Natural killer cell (primary cell): ENCODE data around the gene GRB7. TPM values are rescaled to one million over a fixed set of nuclear protein-coding genes. Genes with fewer than 3 reads are reported as not detected.

Source experiments
- ATAC-seq, 3 donors: fragments of 150-1000 bp in 2 of 3; fragments of 200-7000 bp in 1 of 3; cut with Tn5 transposase; 1 replicate in 1 of 3; 2 replicates in 2 of 3; pipeline ENCODE4 v1.10.0; 2021; ENCODE audit warnings: mild to moderate bottlenecking in 2 of 3, moderate library complexity in 2 of 3
- DNase-seq, 2 donors: peaks; one replicate each; pipeline versions ENCODE4 v3.0.0 to v3.0.0-alpha.2; 2013 to 2021; ENCODE audit warnings: mixed read lengths in 1 of 2
- H3K27ac ChIP-seq: one replicate; pipeline ENCODE4 v1.5.1; 2013; ENCODE audit warnings: mild to moderate bottlenecking, low read length
- H3K27me3 ChIP-seq: one replicate; pipeline ENCODE4 v1.6.1; 2013; ENCODE audit warnings: low read length; ENCODE audit not compliant: control insufficient read depth, insufficient read depth
- H3K36me3 ChIP-seq: one replicate; pipeline ENCODE4 v1.6.1; 2013; ENCODE audit warnings: low read length; ENCODE audit not compliant: control insufficient read depth, insufficient read depth
- H3K4me1 ChIP-seq: one replicate; pipeline ENCODE4 v1.6.1; 2013; ENCODE audit warnings: low read length; ENCODE audit not compliant: control insufficient read depth, insufficient read depth
- H3K4me3 ChIP-seq: one replicate; pipeline ENCODE4 v1.5.1; 2013; ENCODE audit warnings: low read length
- H3K9me3 ChIP-seq: one replicate; pipeline ENCODE4 v1.6.1; 2013; ENCODE audit warnings: low read length; ENCODE audit not compliant: control insufficient read depth, insufficient read depth
- H3K27ac Mint-ChIP-seq, 2 donors: one replicate each; pipeline ENCODE4 v1.8.0; 2022; ENCODE audit warnings: mild to moderate bottlenecking in 2 of 2, mixed read lengths in 2 of 2, moderate library complexity in 1 of 2
- H3K27me3 Mint-ChIP-seq, 2 donors: one replicate each; pipeline ENCODE4 v1.8.0; 2022; ENCODE audit warnings: low read depth in 2 of 2, mixed read lengths in 2 of 2
- H3K36me3 Mint-ChIP-seq: one replicate; pipeline ENCODE4 v1.8.0; 2022; ENCODE audit warnings: mixed read lengths
- H3K4me1 Mint-ChIP-seq, 2 donors: one replicate each; pipeline ENCODE4 v1.8.0; 2022; ENCODE audit warnings: mixed read lengths in 2 of 2
- H3K4me3 Mint-ChIP-seq: one replicate; pipeline ENCODE4 v1.8.0; 2022; ENCODE audit warnings: mild to moderate bottlenecking, moderate library complexity, mixed read lengths
- H3K9me3 Mint-ChIP-seq, 2 donors: one replicate each; pipeline ENCODE4 v1.8.0; 2022; ENCODE audit warnings: mixed read lengths in 2 of 2
- CTCF ChIP-seq: fragments of 200-600 bp; IDR thresholded peaks from one replicate; pipeline ENCODE4 v1.8.0; 2022; ENCODE audit warnings: antibody characterized with exemption
- WGBS: methylation state at CpG from one replicate; pipeline ENCODE4 v1.1.7; 2013; ENCODE audit warnings: missing lambda C conversion rate; ENCODE audit not compliant: insufficient coverage; 5-methylcytosine and 5-hydroxymethylcytosine counted together
- intact Hi-C: fragments of 100-400 bp; cut with micrococcal nuclease; formaldehyde crosslinking; loops from one replicate; pipeline ENCODE4 v1.14.2; 2022
- total RNA-seq, 4 donors: library from RNA; stranded (reverse); fragments of 120-200 nt in 1 of 4; gene quantifications; one replicate each; pipeline versions ENCODE4 v1.2.3 to v1.2.4, GENCODE V29; 2013 to 2022

The GRB7 gene
- total RNA-seq, 3 donors from 2014 or later (not counting 1 experiment from before 2014, with no cell fraction given), result 0.27 TPM; not detected in 2

GRCh38 chr17:39793301-39793872 is 55.6 kb downstream of the GRB7 start:
- peak overlapping the region; percentile 43 for H3K27ac ChIP-seq
- 54% methylated on average over 2 of the region's 3 CpGs for WGBS
- H3K4me3 ChIP-seq, result no peak overlapping the region
- peaks cover 10% of the 10 kb centered on the region for H3K4me1 ChIP-seq
- Mint-ChIP-seq H3K4me1 (peaks cover 35 to 59% of the 10 kb centered on the region in 2 donors), H3K27me3 (no peaks in the 10 kb centered on the region), H3K36me3 (peaks cover 7% of the 10 kb centered on the region), H3K9me3 (no peaks in the 10 kb centered on the region), H3K27ac (peak overlapping the region; percentile 64 to 69), H3K4me3 (peak overlapping the region; percentile 4)
- no peak for ATAC-seq
- no peak for DNase-seq
- no peaks in the 10 kb centered on the region for H3K9me3 ChIP-seq
- intact Hi-C loops, result no loop called here
- H3K27me3 ChIP-seq, result no peaks in the 10 kb centered on the region
- TF ChIP-seq CTCF, result no peak
- peaks cover 30% of the 10 kb centered on the region for H3K36me3 ChIP-seq

GRCh38 chr17:39794249-39794970 is 56.7 kb downstream of the GRB7 start:
- Histone ChIP-seq H3K27ac (peak overlapping the region; percentile 72), H3K36me3 (peaks cover 27% of the 10 kb centered on the region), H3K27me3 (no peaks in the 10 kb centered on the region), H3K4me1 (peaks cover 10% of the 10 kb centered on the region), H3K4me3 (no peak overlapping the region), H3K9me3 (no peaks in the 10 kb centered on the region)
- Mint-ChIP-seq H3K4me3 (peak overlapping the region; percentile 45), H3K36me3 (peaks cover 7% of the 10 kb centered on the region), H3K27me3 (no peaks in the 10 kb centered on the region), H3K27ac (peak overlapping the region; percentile 64 to 69), H3K4me1 (peaks cover 40 to 66% of the 10 kb centered on the region in 2 donors), H3K9me3 (no peaks in the 10 kb centered on the region)
- intact Hi-C loops, result no loop called here
- no peak for TF ChIP-seq CTCF
- ATAC-seq, result peak; percentile 50 to 73 (median 52)
- DNase-seq, result peak in 1 of 2 donors; percentile 70
- 27% methylated on average over 2 of the region's 2 CpGs for WGBS

Other genes with a start within 250 kb of the GRB7 start
- gene NEUROD2, start 130.0 kb upstream of the GRB7 start, total RNA-seq, result not detected
- not detected for gene PPP1R1B, start 111.0 kb upstream of the GRB7 start, total RNA-seq
- gene STARD3, start 100.8 kb upstream of the GRB7 start, total RNA-seq, result 100 to 1,000 TPM in 2 of 3 donors, 10 to 100 TPM in 1; 97.1 to 115 (median 105) TPM
- gene TCAP, start 72.6 kb upstream of the GRB7 start, total RNA-seq, result 1 to 10 TPM; 1.3 to 3.8 (median 2.4) TPM
- 1 to 10 TPM; 1.2 to 2.5 (median 2.2) TPM for gene PNMT, start 69.5 kb upstream of the GRB7 start, total RNA-seq
- gene PGAP3, start 49.9 kb upstream of the GRB7 start, total RNA-seq, result 10 to 100 TPM; 45.8 to 57.8 (median 52.4) TPM
- 100 to 1,000 TPM in 1 of 3 donors, 10 to 100 TPM in 2; 77.6 to 115 (median 82.1) TPM for gene ERBB2, start 37.9 kb upstream of the GRB7 start, total RNA-seq
- gene MIEN1, start 7.4 kb upstream of the GRB7 start, total RNA-seq, result 10 to 100 TPM; 48.8 to 55.2 (median 51.6) TPM
- gene IKZF3, start 126.4 kb downstream of the GRB7 start, total RNA-seq, result 100 to 1,000 TPM; 134 to 162 (median 139) TPM
- not detected for gene ZPBP2, start 130.3 kb downstream of the GRB7 start, total RNA-seq
- 10 to 100 TPM; 18.3 to 49.2 (median 21.4) TPM for gene GSDMB, start 180.7 kb downstream of the GRB7 start, total RNA-seq
- gene ORMDL3, start 189.7 kb downstream of the GRB7 start, total RNA-seq, result 100 to 1,000 TPM in 1 of 3 donors, 10 to 100 TPM in 2; 61.6 to 121 (median 77.2) TPM
- gene LRRC3C, start 189.8 kb downstream of the GRB7 start, total RNA-seq, result not detected
- gene GSDMA, start 225.1 kb downstream of the GRB7 start, total RNA-seq, result 1 to 10 TPM; 1.1 to 3.2 (median 2.1) TPM
- 10 to 100 TPM; 66.1 to 83.8 (median 78.9) TPM for gene PSMD3, start 242.9 kb downstream of the GRB7 start, total RNA-seq